ENCODE measurements around the gene GMCL2.
A peak's percentile ranks its signal among the peaks of the same experiment; 100 is the strongest.

Gene GMCL2

GRCh38 chr5:178180141-178180863 is 6.9 kb downstream of the GMCL2 start:
- no peak for TF ChIP-seq CTCF (IDR thresholded peaks at IDR 0.05; ENCODE audit: extremely low read depth, missing control alignments)
- DNase-seq (ENCODE audit: low spot score) = no peak

- no peak for DNase-seq (ENCODE audit: low spot score)
- no peak for TF ChIP-seq CTCF (IDR thresholded peaks at IDR 0.05; ENCODE audit: extremely low read depth, missing control alignments)
Observed at GRCh38 chr5:178177569-178177968, 9.6 kb downstream of the GMCL2 start.

- no peak for TF ChIP-seq CTCF (IDR thresholded peaks at IDR 0.05; ENCODE audit: extremely low read depth, missing control alignments)
- DNase-seq (ENCODE audit: low spot score) = no peak
Observed at GRCh38 chr5:178176791-178177190, 10.4 kb downstream of the GMCL2 start.

- no peak for DNase-seq (ENCODE audit: low spot score)
- no peak for TF ChIP-seq CTCF (IDR thresholded peaks at IDR 0.05; ENCODE audit: extremely low read depth, missing control alignments)
Observed at GRCh38 chr5:178174456-178174855, 12.7 kb downstream of the GMCL2 start.

- no peak for TF ChIP-seq CTCF (IDR thresholded peaks at IDR 0.05; ENCODE audit: extremely low read depth, missing control alignments)
- DNase-seq (ENCODE audit: low spot score) = no peak
Observed at GRCh38 chr5:178170455-178170854, 16.7 kb downstream of the GMCL2 start.

GRCh38 chr5:178165581-178165980 is 21.6 kb downstream of the GMCL2 start:
- DNase-seq (ENCODE audit: low spot score) = no peak
- no peak for TF ChIP-seq CTCF (IDR thresholded peaks at IDR 0.05; ENCODE audit: extremely low read depth, missing control alignments)

GRCh38 chr5:178163772-178164735 is 23.1 kb downstream of the GMCL2 start:
- TF ChIP-seq CTCF (IDR thresholded peaks at IDR 0.05; ENCODE audit: extremely low read depth, missing control alignments) = peak; percentile 99
- peak; percentile 95 for DNase-seq (ENCODE audit: low spot score)

Measured in GM20000 (cell line).